Ecto neural progenitor cell (in vitro differentiated cells): ENCODE results near the gene SUN5.

Experiments used
- DNase-seq: peaks from one replicate; pipeline ENCODE4 v3.0.0-alpha.2; 2018; ENCODE audit warnings: low spot score

SUN5 gene

GRCh38 chr20:33014336-33015113, 10.3 kb upstream of the SUN5 start:
- no peak for DNase-seq

- DNase-seq = no peak
Observed at GRCh38 chr20:33013701-33014326, 9.6 kb upstream of the SUN5 start.

- no peak for DNase-seq
Observed at GRCh38 chr20:33012327-33013189, 8.3 kb upstream of the SUN5 start.

- DNase-seq = no peak
Observed at GRCh38 chr20:33010674-33011449, 6.6 kb upstream of the SUN5 start.

DNA sequence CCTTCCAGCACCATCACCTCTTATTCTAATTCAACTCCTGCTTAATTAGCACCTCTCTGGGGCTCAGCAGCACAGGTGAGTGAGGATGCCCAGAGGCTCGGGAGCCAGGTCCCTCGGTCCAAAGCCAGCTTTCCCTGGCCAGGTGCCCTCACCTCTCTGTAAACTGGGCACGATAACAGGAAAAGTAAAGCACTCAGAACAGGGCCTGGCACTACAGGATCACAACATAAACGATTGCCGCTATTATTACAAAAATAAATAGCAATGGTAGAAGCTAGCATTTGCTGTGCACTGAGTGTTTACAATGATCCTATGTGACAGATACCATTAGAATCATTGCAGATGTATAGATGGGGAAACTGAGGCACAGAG, 5.9 kb upstream of the SUN5 start:
- DNase-seq = no peak

GRCh38 chr20:33009214-33010132, 5.2 kb upstream of the SUN5 start:
- no peak for DNase-seq

DNA sequence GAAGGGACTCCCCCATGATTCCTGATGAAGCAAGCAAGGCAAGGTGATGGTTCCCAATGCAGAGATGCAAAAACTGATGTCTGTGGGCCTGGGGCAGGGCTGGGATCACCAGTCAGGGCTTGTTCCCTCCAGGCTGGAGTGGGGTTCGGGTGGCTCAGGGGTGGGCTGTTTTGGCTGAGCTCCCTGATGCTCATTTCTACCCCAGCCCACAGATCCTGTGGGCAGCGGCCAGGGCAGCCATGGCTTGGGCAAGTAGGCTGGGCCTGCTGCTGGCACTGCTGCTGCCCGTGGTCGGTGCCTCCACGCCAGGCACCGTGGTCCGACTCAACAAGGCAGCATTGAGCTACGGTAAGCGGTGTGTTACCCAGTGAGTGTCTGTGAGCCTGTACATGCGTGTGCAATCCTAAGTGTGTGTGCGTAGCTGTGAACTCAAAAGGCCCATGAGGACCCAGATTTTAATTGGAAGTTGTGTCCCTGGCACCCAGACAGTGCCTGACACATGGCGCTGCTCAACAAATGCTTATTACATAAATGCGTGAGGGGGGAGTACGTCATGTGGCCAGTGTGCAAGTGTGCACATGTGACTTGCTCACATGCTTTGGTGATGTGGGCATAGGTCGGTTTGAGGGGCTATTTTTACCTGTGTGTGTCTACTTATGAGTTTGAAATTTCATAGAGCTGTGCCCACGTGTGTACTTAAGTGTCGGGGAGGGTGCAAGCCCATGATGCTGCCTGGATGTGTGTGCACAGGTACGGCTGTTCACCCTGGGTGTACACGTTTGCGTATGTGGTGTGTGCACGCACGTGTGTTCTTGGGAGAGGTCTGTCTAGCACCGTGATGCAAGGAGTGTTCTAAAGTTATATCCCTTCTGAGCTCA, 4.3 kb upstream of the SUN5 start:
- DNase-seq = no peak

- no peak for DNase-seq
Observed at GRCh38 chr20:33007376-33008335, 3.4 kb upstream of the SUN5 start, which contains the start of gene BPIFB2. BPIFB2 (plus strand) TSS chr20:33007704; CDS start chr20:33008575, 871 bp downstream.

DNA sequence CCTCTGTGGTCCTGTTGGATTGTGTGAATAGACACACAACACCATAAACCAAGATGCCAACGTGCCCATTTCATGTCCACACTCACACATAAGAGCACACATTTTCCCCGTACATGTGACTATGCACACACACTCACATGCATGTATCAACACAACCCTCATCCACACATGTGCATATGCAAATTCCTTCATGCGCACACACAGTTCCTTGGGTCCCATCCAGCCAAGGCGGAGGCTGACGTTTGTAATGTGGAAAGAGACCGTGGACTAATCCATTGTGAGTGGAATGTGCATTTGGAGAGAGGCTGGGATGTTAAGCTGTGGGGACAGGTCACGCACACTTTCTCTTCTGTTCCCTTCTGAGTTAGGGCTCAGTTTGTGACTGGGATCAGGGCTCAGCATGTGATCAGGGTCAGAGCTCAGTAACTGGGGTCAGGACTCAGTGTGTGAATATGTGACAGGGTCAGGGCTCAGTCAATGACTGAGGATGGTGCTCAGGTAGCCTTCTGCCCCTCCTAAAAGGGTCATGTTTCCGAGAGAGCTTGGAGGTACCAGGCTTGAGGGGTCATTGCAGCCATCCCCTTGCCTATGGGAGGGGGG, 2.6 kb upstream of the SUN5 start:
- no peak for DNase-seq

GRCh38 chr20:33005908-33006775, 1.9 kb upstream of the SUN5 start:
- no peak for DNase-seq

GRCh38 chr20:33005132-33005566, 916 bp upstream of the SUN5 start:
- no peak for DNase-seq

DNA sequence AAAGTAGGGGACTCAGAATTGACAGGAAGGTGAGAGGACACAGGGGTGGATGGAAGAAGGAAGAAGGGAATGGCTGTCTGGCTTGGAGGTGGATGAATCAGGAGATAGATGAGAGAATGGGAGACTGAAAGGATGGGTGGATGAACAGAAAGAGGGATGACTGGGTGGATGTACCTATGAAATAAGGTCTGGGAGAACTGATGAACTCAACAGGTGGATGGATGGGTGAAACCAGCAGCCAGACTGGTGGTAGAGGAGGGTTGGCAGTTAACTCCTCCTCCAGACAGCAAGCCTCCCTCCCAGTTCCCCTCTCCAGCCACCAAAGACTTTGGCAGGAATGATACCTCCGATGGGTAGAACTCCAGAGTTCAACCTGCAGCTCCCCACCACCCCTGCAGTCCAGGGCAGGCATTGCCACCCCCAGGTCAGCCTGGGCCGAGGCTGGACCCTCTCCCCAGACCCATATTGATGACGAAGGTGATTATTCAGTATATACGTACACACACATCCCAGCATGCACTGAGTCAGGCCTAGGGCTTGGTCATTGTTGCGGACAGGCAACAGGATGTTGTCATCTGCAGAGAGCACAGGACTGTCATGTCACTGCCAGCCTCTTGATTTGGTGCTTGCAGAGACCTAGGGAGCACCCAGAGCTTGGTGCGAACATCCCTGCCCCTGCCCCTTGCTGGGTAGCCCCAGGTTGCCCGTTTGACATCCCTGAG, 2.0 kb downstream of the SUN5 start:
- no peak for DNase-seq

- DNase-seq = no peak
Observed at GRCh38 chr20:33000802-33001466, 3.3 kb downstream of the SUN5 start.

DNA sequence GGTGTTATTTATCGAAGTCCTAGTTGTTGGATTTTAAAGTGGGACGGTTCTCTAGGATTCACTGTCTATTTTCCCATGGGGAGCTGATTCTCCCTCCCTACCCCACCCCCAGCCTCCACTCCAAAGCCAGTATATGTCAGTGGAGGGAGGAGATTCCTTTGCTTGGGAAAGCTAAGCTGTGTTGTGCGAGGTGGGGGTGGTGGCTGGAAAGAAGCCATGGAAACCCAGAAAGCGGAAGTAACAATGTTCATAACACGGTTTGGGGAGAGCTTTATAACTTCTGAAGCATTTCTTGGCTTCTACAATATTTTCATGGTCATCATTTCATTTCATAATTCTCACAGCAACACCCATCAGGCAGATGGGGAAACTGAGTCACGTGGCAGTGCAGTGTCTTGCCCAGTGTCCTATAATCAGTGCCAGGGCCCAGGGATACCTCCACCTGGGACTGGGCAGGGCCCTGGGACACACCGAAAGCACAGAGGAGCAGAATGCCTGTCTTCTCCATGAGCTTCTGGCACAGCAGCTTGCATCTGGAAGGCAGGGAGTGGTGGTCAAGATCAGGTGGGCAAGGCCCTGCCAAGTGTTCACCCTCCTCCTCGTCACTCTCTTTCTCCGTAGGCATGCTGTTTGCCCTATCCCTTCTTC, 4.5 kb downstream of the SUN5 start:
- DNase-seq = no peak

GRCh38 chr20:32997431-32997830, 6.8 kb downstream of the SUN5 start:
- DNase-seq = no peak
